A549 (cell line): Measurements from ENCODE around the gene IMMT.

Experiments used
- BHLHE40 ChIP-seq: IDR thresholded peaks from 2 replicates; pipeline ENCODE4 v1.6.1; 2012; ENCODE audit warnings: low read depth, low read length, inconsistent platforms
- CTCF ChIP-seq: fragments of >200 bp; sonication (Bioruptor Twin); formaldehyde crosslinking; IDR thresholded peaks from 3 replicates; pipeline ENCODE4 v1.5.1; 2016
- KDM1A ChIP-seq: fragments of 200-600 bp; sonication (generic); IDR thresholded peaks from 2 replicates; pipeline ENCODE4 v1.6.1; 2016; ENCODE audit warnings: low read depth, mild to moderate bottlenecking
- MAX ChIP-seq: IDR thresholded peaks from 2 replicates; pipeline ENCODE4 v1.6.1; 2012
- MAZ ChIP-seq: fragments of 150-350 bp; IDR thresholded peaks from 2 replicates; pipeline ENCODE4 v1.6.1; 2014; ENCODE audit warnings: antibody characterized with exemption, low read depth, low read length, borderline replicate concordance
- PHF8 ChIP-seq: fragments of 200-600 bp; sonication (generic); IDR thresholded peaks from 2 replicates; pipeline ENCODE4 v1.6.1; 2016; ENCODE audit warnings: low read depth, mild to moderate bottlenecking, antibody characterized with exemption, moderate library complexity, borderline replicate concordance
- POLR2A ChIP-seq: IDR thresholded peaks from 2 replicates; pipeline ENCODE4 v1.6.1; 2012; ENCODE audit warnings: mild to moderate bottlenecking, low read length
- USF2 ChIP-seq: fragments of 450-650 bp; IDR thresholded peaks from 2 replicates; pipeline ENCODE4 v1.6.1; 2014; ENCODE audit warnings: antibody characterized with exemption
- TF ChIP-seq, protein P1 (sequence below): fragments of >200 bp; sonication (Bioruptor Twin); formaldehyde crosslinking; IDR thresholded peaks from 2 replicates; pipeline ENCODE4 v1.6.1; 2016

GRCh38 chr2:86199834-86200177 is 4.5 kb upstream of the IMMT start:
- no peak for TF ChIP-seq CTCF
- no peak for TF ChIP-seq KDM1A
- TF ChIP-seq, protein P1, sequence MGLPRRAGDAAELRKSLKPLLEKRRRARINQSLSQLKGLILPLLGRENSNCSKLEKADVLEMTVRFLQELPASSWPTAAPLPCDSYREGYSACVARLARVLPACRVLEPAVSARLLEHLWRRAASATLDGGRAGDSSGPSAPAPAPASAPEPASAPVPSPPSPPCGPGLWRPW, result no peak
- TF ChIP-seq POLR2A, result no peak
- TF ChIP-seq MAZ, result no peak
- TF ChIP-seq BHLHE40, result no peak
- TF ChIP-seq MAX, result no peak
- TF ChIP-seq USF2, result no peak
- TF ChIP-seq PHF8, result no peak
